NCI-H524 treated with DMSO at 0.1 percent for 48 hours (cell line): ENCODE results near the gene FAM111A.

Experiments
- DNase-seq: peaks from one replicate; lab custom pipeline; 2025; lab: John Stamatoyannopoulos, UW

FAM111A gene

DNA sequence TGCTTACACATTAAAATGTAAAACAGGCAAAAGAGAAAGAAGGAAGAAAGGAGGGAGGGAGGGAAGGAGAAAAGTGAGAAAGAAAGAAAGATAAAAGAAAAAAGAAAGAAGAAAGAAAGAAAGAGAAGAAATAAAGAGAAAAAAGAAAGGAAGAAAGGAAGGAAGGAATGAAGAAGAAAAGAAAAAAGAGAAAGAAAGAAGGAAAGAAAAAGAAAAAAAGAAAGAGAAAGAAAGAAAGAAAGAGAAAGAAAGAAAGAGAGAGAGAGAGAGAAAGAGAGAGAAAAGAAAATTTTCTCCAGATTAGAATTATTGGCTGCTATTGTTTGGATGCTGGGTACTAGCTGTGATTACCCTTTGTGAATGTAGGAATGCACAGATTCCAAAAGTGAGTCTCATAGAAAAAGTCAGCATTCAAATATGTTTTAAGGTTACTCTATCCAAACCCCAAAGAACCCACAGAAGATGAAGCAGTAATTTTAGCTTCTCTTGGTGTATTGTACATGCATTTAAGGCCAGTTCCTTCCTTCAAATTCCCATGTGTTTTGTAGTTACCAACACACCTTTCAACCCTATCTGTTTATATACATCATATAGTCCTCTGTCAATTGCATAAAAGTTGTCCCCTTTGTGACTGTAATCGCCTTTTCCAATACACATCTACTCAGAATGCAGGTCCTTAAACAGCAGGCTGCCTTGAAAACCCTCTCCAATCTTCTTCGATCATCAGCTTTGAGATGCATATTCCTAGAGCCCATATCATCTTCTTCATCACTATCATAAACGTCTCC is 789 bp upstream of the FAM111A start:
- DNase-seq: no peak

GRCh38 chr11:59144096-59144495 is 1.4 kb downstream of the FAM111A start:
- DNase-seq: no peak

- no peak for DNase-seq
These were observed 2.1 kb downstream of the FAM111A start for GRCh38 chr11:59144579-59145345.

DNA sequence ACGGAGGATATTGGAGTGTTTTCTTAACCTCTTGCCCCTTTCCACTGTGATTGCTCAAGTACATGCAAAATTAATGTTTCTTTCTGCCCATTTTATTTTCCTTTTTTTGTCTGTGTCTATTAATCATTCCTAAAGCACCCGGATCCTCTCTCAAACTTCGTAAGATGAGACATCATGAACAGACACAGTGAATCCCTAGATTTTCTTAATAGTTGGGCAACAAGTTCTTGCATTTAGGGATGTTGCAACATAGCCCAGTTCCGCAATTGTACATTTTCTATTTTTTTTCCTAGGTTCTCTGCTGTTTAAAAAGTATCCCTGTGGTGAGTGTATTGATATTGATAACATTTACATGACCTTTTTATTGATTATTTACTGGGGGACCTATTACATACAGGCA is 2.9 kb downstream of the FAM111A start:
- DNase-seq: no peak

DNA sequence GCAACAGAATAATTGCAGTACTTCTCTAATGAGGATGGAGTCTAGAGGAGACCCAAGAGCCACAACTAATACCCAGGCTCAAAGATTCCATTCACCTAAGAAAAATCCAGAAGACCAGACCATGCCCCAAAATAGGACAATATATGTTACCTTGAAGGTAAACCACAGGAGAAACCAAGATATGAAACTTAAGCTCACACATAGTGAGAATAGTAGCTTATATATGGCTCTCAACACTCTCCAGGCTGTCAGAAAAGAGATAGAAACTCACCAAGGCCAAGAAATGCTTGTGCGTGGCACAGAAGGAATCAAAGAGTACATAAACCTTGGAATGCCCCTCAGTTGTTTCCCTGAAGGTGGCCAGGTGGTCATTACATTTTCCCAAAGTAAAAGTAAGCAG is 9.1 kb downstream of the FAM111A start:
- DNase-seq: no peak

DNA sequence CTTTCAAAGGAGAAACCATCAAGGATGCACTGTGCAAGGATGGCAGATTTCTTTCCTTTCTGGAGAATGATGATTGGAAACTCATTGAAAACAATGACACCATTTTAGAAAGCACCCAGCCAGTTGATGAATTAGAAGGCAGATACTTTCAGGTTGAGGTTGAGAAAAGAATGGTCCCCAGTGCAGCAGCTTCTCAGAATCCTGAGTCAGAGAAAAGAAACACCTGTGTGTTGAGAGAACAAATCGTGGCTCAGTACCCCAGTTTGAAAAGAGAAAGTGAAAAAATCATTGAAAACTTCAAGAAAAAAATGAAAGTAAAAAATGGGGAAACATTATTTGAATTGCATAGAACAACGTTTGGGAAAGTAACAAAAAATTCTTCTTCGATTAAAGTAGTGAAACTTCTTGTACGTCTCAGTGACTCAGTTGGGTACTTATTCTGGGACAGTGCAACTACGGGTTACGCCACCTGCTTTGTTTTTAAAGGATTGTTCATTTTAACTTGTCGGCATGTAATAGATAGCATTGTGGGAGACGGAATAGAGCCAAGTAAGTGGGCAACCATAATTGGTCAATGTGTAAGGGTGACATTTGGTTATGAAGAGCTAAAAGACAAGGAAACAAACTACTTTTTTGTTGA is 9.8 kb downstream of the FAM111A start:
- no peak for DNase-seq

DNA sequence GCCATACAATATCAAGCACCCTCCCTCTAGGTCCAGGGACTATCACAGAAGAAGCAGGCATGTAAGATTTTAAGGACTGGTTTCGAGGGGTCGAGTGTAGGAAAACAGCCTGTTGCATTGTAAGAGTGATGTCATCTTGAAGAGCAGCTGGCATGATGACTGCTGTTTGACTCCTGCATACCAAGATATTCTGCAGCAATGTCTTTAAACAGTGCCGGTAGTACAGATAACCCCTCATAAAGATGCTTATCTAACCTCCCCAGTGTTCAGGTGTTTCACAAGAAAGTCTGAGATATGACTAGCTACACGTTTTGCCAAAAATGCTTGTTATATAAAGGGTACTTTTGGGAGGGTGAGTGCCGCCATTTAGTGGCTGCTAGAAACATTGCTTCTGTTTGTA is 12.0 kb downstream of the FAM111A start:
- DNase-seq: no peak

DNA sequence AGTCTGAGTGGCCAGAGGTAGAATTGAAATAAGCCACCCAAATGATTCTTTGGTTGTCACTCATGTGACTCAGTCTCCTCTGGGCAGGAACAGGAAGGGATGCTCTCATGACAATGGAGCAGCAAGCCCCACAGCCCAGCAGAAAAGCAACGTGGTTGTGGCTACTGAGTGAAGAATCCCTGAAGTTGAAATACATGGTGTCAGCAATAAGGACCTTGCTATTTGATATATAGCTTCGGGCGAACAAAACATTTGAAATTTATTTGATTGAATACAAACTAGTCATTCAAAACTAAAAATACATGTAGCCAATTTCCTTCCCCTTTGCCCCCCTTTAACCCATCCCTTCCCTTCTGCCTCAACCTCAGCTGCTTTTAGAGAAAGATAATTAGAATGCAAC is 14.8 kb downstream of the FAM111A start:
- no peak for DNase-seq

GRCh38 chr11:59158206-59159068 is 15.8 kb downstream of the FAM111A start:
- DNase-seq: peak; percentile 30

GRCh38 chr11:59164028-59164427 is 21.4 kb downstream of the FAM111A start:
- no peak for DNase-seq

- DNase-seq: peak; percentile 8
These were observed 29.1 kb downstream of the FAM111A start, which contains the start of gene DTX4 for GRCh38 chr11:59171508-59172322. TSS of gene DTX4 (plus strand) at chr11:59172132. CDS start at chr11:59172596, 464 bp downstream.

DNA sequence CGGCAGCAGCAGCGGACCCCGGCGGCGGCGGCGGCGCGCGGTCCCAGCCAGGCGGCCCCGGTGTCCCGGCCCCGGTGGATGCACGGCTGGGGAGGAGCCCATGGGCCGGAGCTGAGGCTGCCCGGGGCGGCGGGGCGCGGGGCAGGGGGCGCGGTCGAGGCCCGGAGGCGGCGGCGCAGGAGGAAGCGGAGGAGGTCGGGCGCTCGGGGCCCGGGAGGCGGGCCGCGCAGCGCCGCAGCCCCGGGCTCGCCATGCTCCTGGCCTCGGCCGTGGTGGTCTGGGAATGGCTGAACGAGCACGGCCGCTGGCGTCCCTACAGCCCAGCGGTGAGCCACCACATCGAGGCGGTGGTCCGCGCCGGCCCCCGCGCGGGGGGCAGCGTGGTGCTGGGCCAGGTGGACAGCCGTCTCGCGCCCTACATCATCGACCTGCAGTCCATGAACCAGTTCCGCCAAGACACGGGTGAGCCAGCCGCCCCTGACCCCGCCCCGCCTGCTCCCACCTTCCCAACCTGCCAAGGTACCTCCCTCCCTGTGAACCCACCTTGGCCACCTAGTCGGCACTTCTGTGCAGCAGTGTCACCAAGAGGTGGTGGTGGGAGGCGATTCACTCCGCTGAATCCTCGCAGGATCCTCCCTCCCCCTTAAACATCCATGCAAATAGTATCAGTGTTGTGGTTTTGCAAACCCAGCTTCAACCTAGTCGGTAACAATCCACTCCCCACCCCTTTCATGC is 29.9 kb downstream of the FAM111A start:
- DNase-seq: no peak

DNA sequence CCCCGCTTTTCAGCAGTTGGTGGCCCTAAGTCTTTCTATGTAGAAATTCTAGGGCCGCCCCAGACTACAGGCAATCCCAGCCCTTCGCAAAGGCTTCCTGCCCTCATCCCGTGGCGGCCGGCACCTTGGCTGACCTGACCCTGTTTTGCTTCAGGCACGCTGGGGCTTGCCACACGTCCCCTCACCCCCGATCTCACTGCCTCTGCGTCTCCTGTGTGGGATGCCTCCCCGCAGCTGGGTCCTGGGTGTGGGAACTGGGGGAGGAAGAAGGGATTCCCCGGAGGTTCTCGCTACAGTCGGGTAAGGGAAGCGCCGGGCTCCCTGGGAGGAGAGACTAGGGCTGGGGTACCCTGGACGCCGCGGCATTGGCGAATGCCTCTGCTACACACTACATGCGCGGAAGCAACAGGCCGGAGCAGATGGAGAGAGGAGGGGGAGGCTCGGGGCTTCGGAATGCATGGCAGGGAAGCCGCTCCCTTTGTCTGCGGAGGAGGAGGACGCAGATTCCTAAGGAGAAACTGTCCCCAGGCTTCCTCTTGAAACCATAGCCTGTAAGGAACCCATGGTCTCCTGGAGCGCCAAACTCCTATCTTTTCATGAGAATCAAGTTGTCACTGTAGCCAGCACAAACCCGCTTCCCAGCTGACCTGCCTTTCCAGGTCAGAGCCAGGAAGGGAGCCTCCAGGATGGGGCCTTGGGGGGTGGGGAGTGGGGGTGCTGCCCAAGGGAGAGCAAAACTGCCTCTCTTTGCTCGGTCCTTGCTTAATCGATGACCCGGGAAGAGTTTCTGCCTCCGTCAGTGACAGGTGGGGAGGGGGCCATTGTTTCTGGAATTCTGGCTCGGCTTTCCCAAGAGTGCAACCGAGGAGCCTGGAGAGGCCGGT is 30.7 kb downstream of the FAM111A start:
- no peak for DNase-seq

DNA sequence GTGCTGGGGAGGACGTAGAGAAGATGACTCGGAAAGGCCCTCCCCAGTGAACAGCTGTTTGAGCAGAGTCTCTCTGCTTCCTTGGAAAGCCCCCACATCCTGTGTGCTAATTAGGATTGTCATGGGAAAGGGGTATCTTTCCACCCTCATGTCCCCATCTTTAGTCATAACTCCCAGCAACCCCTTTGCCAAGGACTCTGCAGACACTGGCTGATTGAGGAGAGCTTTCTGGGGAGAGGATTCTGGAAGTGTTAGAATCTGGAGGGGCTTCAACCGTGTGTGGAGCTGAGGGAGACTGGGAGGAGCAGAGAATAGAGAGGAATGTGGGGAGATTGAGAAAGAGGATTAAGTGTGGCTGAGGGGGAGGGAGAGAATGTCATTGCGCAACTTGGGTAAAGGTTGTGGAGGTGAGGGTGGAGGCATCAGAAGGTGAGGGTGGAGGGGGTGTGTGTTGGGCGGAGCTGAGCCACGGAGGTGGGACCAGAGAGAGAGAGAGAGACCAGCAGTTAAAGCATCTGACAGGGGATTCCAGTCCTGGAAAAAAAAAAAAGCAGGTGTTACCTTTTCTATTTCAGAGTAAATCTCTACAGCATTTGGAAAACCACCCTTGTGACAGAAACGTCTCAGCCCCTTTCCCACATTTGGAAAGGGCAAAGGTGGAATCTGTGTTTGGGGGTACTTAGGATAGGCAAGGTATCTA is 31.5 kb downstream of the FAM111A start:
- no peak for DNase-seq

GRCh38 chr11:59174664-59175033 is 32.0 kb downstream of the FAM111A start:
- DNase-seq: no peak

GRCh38 chr11:59175091-59175501 is 32.4 kb downstream of the FAM111A start:
- DNase-seq: no peak

GRCh38 chr11:59176330-59176729 is 33.7 kb downstream of the FAM111A start:
- no peak for DNase-seq

- DNase-seq: no peak
These were observed 35.7 kb downstream of the FAM111A start for GRCh38 chr11:59178402-59178801.

GRCh38 chr11:59179121-59179520 is 36.5 kb downstream of the FAM111A start:
- no peak for DNase-seq
